CD4-positive, alpha-beta T cell (primary cell): ENCODE results near the gene BANF1. TPM values are rescaled to one million over a fixed set of nuclear protein-coding genes. Genes with fewer than 3 reads are reported as not detected.
A peak's percentile ranks its signal among the peaks of the same experiment; 100 is the strongest.

Experiments
- ATAC-seq: fragments of 200-7000 bp; cut with Tn5 transposase; one replicate; pipeline ENCODE4 v1.10.0; 2022; ENCODE audit warnings: mild to moderate bottlenecking; ENCODE audit not compliant: poor library complexity
- CTCF ChIA-PET: fragments of 350-600 bp; sonication (Branson Sonifier 250); formaldehyde crosslinking; loops from one replicate; lab custom pipeline; 2021; ENCODE audit warnings: antibody characterized with exemption, inconsistent platforms; lab: Charles Lee
- POLR2A ChIA-PET: fragments of 350-600 bp; sonication (Branson Sonifier 250); formaldehyde crosslinking; loops from one replicate; lab custom pipeline; 2021; ENCODE audit warnings: antibody characterized with exemption, inconsistent platforms; lab: Charles Lee
- DNase-seq, 14 experiments: peaks; one replicate each; pipeline ENCODE4 v3.0.0-alpha.2; 2013 to 2020; ENCODE audit warnings: mixed read lengths in 2 of 14
- H3K27ac ChIP-seq, 2 donors: one replicate each; pipeline versions ENCODE4 v1.5.1 to v1.7.0; 2013; ENCODE audit warnings: low read length in 2 of 2, low read depth in 1 of 2, mild to moderate bottlenecking in 1 of 2
- H3K27me3 ChIP-seq, 2 experiments: 1 replicate in 1 of 2; 2 replicates in 1 of 2; pipeline versions ENCODE4 v1.6.1 to v1.7.0; 2013; ENCODE audit warnings: low read length in 2 of 2, control low read depth in 1 of 2, mild to moderate bottlenecking in 1 of 2, moderate library complexity in 1 of 2; ENCODE audit not compliant: insufficient read depth in 2 of 2, control insufficient read depth in 1 of 2
- H3K36me3 ChIP-seq: one replicate; pipeline ENCODE4 v1.6.1; 2013; ENCODE audit warnings: low read length, control low read depth; ENCODE audit not compliant: insufficient read depth
- H3K4me1 ChIP-seq: one replicate; pipeline ENCODE4 v1.6.1; 2013; ENCODE audit warnings: low read length, control low read depth; ENCODE audit not compliant: insufficient read depth
- H3K4me3 ChIP-seq: one replicate; pipeline ENCODE4 v1.5.1; 2013; ENCODE audit warnings: mild to moderate bottlenecking, low read length, moderate library complexity
- H3K9me3 ChIP-seq, 2 experiments: 1 replicate in 1 of 2; 2 replicates in 1 of 2; pipeline versions ENCODE4 v1.6.1 to v1.7.0; 2013; ENCODE audit warnings: low read length in 2 of 2, mild to moderate bottlenecking in 2 of 2, control low read depth in 1 of 2, moderate library complexity in 1 of 2; ENCODE audit not compliant: control insufficient read depth in 1 of 2, insufficient read depth in 1 of 2
- H3K27ac Mint-ChIP-seq: one replicate; pipeline ENCODE4 v1.8.0; 2020; ENCODE audit warnings: mixed read lengths
- H3K27me3 Mint-ChIP-seq: one replicate; pipeline ENCODE4 v1.8.0; 2021; ENCODE audit warnings: mixed read lengths
- H3K36me3 Mint-ChIP-seq: one replicate; pipeline ENCODE4 v1.8.0; 2021; ENCODE audit warnings: low read depth, mixed read lengths
- H3K4me1 Mint-ChIP-seq: one replicate; pipeline ENCODE4 v1.8.0; 2021; ENCODE audit warnings: low read depth, mixed read lengths
- H3K4me3 Mint-ChIP-seq: one replicate; pipeline ENCODE4 v1.8.0; 2020; ENCODE audit warnings: mild to moderate bottlenecking, mixed read lengths
- H3K9me3 Mint-ChIP-seq: one replicate; pipeline ENCODE4 v1.8.0; 2020; ENCODE audit warnings: mixed read lengths
- intact Hi-C, 2 experiments: fragments of 100-400 bp; cut with DNase I in 1 of 2; cut with micrococcal nuclease in 1 of 2; formaldehyde crosslinking; loops; one replicate each; pipeline versions ENCODE4 v1.15.1 to v1.9.0; 2023 to 2025; cut with DNase I, micrococcal nuclease
- total RNA-seq, 174 experiments: library from RNA in 2 of 174; stranded (reverse) in 2 of 174; gene quantifications; one replicate each; pipeline ENCODE4 v1.2.3 and lab custom pipeline; 2021 to 2026
- TF ChIP-seq, protein P1 (sequence below): fragments of 200-600 bp; IDR thresholded peaks from one replicate; pipeline ENCODE4 v1.8.0; 2022; ENCODE audit warnings: antibody characterized with exemption, mild to moderate bottlenecking

The BANF1 gene
- total RNA-seq, 2 experiments from 2014 or later: 21.3 to 22.3 TPM

DNA sequence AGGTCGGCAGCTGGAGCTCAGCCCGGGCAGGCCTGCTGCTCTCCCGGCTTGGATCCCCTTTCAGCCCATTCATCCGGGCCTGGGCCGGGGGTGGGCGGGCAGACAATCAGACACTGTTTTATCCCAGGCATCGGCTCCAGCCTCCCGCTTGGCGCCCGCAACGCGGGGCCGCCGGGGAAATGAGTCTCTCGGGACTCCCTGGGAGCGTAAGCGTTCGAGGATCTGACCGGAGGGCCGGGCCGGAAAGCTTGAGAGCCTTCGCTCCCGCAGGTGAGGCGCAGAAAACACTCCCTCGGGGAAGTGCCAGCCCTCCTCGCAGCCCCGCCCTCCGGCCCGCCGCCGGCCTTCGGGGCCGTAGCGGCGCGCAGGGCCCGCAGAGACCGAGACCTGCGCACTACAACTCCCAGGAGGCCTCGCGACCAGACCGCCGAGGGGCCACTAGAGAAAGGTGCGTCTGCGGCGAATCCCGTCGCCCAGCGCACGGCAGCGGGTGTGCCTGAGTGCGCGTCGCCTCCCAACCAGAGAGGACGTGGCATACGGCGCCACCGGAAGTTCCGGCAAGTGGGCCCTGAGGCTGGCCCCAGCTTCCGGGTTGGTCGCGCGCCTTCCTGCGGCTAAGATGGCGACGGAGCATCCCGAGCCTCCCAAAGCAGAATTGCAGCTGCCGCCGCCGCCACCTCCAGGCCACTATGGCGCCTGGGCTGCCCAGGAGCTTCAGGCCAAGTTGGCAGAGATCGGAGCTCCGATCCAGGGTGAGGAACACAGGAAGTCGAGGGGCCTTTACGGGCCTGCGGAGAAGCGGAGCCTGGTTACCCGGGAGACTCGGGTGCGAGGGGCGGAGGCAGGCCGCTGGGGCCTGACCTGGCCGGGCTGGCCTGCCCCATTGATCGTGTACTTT lies 49.7 kb downstream of the BANF1 start, which contains the start of gene SF3B2:
Gene SF3B2 (plus strand): TSS at position 599 of the 898 bp plus-strand sequence. CDS start 21 bp downstream, at position 620.
- CTCF ChIA-PET: interaction anchor here (1.1 to 1.5 kb wide), 8 partner anchors 8 to 340 kb away, joined by 3 to 8 read pairs (median 3); partner anchors contain the start of genes BANF1, EIF1AD, FIBP and KAT5
- H3K36me3 Mint-ChIP-seq: peaks cover 50% of the 10 kb centered on the region
- H3K4me3 Mint-ChIP-seq: peak within 1 kb of the TSS; percentile 100
- peak within 1 kb of the TSS; percentile 66 to 90 for H3K27ac ChIP-seq
- peak within 1 kb of the TSS; percentile 97 for H3K27ac Mint-ChIP-seq
- peak within 1 kb of the TSS; percentile 100 for H3K4me3 ChIP-seq
- H3K9me3 Mint-ChIP-seq: no peaks in the 10 kb centered on the region
- intact Hi-C loops: loop anchor here (1.0 to 5.0 kb wide), 5 partner anchors 17 to 215 kb away; partner anchors contain the start of genes BANF1 (in 1 of the 2), C11orf68 (in 1 of the 2), DRAP1 (in 1 of the 2) and EIF1AD (in 1 of the 2)
- TF ChIP-seq, protein P1, sequence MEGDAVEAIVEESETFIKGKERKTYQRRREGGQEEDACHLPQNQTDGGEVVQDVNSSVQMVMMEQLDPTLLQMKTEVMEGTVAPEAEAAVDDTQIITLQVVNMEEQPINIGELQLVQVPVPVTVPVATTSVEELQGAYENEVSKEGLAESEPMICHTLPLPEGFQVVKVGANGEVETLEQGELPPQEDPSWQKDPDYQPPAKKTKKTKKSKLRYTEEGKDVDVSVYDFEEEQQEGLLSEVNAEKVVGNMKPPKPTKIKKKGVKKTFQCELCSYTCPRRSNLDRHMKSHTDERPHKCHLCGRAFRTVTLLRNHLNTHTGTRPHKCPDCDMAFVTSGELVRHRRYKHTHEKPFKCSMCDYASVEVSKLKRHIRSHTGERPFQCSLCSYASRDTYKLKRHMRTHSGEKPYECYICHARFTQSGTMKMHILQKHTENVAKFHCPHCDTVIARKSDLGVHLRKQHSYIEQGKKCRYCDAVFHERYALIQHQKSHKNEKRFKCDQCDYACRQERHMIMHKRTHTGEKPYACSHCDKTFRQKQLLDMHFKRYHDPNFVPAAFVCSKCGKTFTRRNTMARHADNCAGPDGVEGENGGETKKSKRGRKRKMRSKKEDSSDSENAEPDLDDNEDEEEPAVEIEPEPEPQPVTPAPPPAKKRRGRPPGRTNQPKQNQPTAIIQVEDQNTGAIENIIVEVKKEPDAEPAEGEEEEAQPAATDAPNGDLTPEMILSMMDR: no peak
- ATAC-seq (peak; percentile 95), DNase-seq (peak; percentile 88 to 99 (median 94))
- peaks cover 5% of the 10 kb centered on the region for H3K27me3 Mint-ChIP-seq
- H3K27me3 ChIP-seq: no peaks in the 10 kb centered on the region
- H3K4me1 ChIP-seq: peaks cover 43% of the 10 kb centered on the region
- H3K9me3 ChIP-seq: no peaks in the 10 kb centered on the region
- peaks cover 37% of the 10 kb centered on the region for H3K4me1 Mint-ChIP-seq
- peaks cover 36% of the 10 kb centered on the region for H3K36me3 ChIP-seq
- POLR2A ChIA-PET: interaction anchor here (0.7 to 1.9 kb wide), 23 partner anchors 10 to 437 kb away, joined by 3 to 19 read pairs (median 5); partner anchors contain the start of genes AP5B1, BANF1, CCDC85B and CFL1

DNA sequence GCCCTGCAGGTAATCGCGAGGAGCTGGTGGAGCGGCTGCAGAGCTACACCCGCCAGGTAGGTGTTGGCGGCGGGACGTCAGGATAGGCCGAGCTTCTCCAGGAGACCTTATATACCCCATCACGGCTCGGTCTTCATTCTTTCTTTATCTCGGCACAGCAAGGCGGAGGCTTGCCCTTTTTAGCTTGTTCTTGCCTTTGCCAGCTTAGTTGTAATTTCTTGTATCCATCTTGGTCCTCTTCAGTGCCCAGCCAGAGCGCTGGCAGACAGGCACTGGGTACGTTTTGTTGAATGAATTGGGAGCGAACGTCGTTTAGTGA lies 50.3 kb downstream of the BANF1 start:
- intact Hi-C loops: loop anchor here (1.0 to 5.0 kb wide), 5 partner anchors 16 to 215 kb away; partner anchors contain the start of genes BANF1 (in 1 of the 2), C11orf68 (in 1 of the 2), DRAP1 (in 1 of the 2) and EIF1AD (in 1 of the 2)
- peak overlapping the region; percentile 100 for H3K4me3 Mint-ChIP-seq
- H3K4me3 ChIP-seq: peak overlapping the region; percentile 100
- no peaks in the 10 kb centered on the region for H3K9me3 ChIP-seq
- ATAC-seq: no peak
- H3K9me3 Mint-ChIP-seq: no peaks in the 10 kb centered on the region
- peaks cover 5% of the 10 kb centered on the region for H3K27me3 Mint-ChIP-seq
- TF ChIP-seq, protein P1: no peak
- peaks cover 37% of the 10 kb centered on the region for H3K4me1 Mint-ChIP-seq
- peaks cover 41% of the 10 kb centered on the region for H3K36me3 ChIP-seq
- ChIA-PET POLR2A (interaction anchor here (0.7 to 1.9 kb wide), 18 partner anchors 10 to 438 kb away, joined by 3 to 19 read pairs (median 6); partner anchors contain the start of genes AP5B1, BANF1, CCDC85B and EIF1AD), CTCF (interaction anchor here (1.1 to 1.5 kb wide), 6 partner anchors 9 to 341 kb away, joined by 3 to 8 read pairs (median 3); partner anchors contain the start of genes FIBP and KAT5)
- no peak for DNase-seq
- peaks cover 56% of the 10 kb centered on the region for H3K36me3 Mint-ChIP-seq
- H3K27me3 ChIP-seq: no peaks in the 10 kb centered on the region
- H3K27ac Mint-ChIP-seq: peak overlapping the region; percentile 97
- peaks cover 43% of the 10 kb centered on the region for H3K4me1 ChIP-seq
- peak overlapping the region; percentile 66 to 90 for H3K27ac ChIP-seq

Other genes with a start within 250 kb of the BANF1 start
- 10 to 100 TPM; 12.7 to 12.8 TPM for gene AP5B1, start 221.5 kb upstream of the BANF1 start, total RNA-seq
- under 1 TPM; 0.20 to 0.52 TPM for gene OVOL1, start 215.4 kb upstream of the BANF1 start, total RNA-seq
- gene SNX32, start 168.5 kb upstream of the BANF1 start, total RNA-seq: under 1 TPM; 0.33 to 0.61 TPM
- 100 to 1,000 TPM; 322 to 331 TPM for gene CFL1, start 144.3 kb upstream of the BANF1 start, total RNA-seq
- 10 to 100 TPM; 37.7 to 39.2 TPM for gene MUS81, start 142.1 kb upstream of the BANF1 start, total RNA-seq
- 1 to 10 TPM; 5.2 to 5.9 TPM for gene EFEMP2, start 129.7 kb upstream of the BANF1 start, total RNA-seq
- 10 to 100 TPM; 20.6 to 21.6 TPM for gene CTSW, start 122.7 kb upstream of the BANF1 start, total RNA-seq
- gene FIBP, start 114.0 kb upstream of the BANF1 start, total RNA-seq: 10 to 100 TPM; 19.1 to 19.9 TPM
- 10 to 100 TPM; 23.1 to 25.8 TPM for gene CCDC85B, start 111.8 kb upstream of the BANF1 start, total RNA-seq
- 1 to 10 TPM; 1.8 to 2.2 TPM for gene FOSL1, start 102.1 kb upstream of the BANF1 start, total RNA-seq
- 10 to 100 TPM; 13.7 to 13.8 TPM for gene C11orf68, start 83.4 kb upstream of the BANF1 start, total RNA-seq
- gene DRAP1, start 83.1 kb upstream of the BANF1 start, total RNA-seq: 10 to 100 TPM; 58.6 to 59.1 TPM
- not detected for gene TSGA10IP, start 57.0 kb upstream of the BANF1 start, total RNA-seq
- gene SART1, start 40.8 kb upstream of the BANF1 start, total RNA-seq: 10 to 100 TPM; 78.6 to 80.2 TPM
- gene EIF1AD, start 346 bp upstream of the BANF1 start, total RNA-seq: 10 to 100 TPM; 88.2 to 94.1 TPM
- not detected for gene CST6, start 9.5 kb downstream of the BANF1 start, total RNA-seq
- gene CATSPER1, start 24.0 kb downstream of the BANF1 start, total RNA-seq: not detected
- not detected for gene GAL3ST3, start 46.7 kb downstream of the BANF1 start, total RNA-seq
- 100 to 1,000 TPM; 182 to 196 TPM for gene SF3B2, start 49.9 kb downstream of the BANF1 start, total RNA-seq
- gene PACS1, start 67.8 kb downstream of the BANF1 start, total RNA-seq: 100 to 1,000 TPM; 179 to 183 TPM